GM20000 (cell line): ENCODE data around the gene RPS6KA4.
"Not testable (repeated sequence)": the region's sequence is repeated elsewhere in the genome, so short reads cannot be mapped to it uniquely, and the experiment has no call there.

Experiments used
- DNase-seq: peaks from one replicate; pipeline ENCODE4 v3.0.0; 2012; ENCODE audit warnings: low spot score
- CTCF ChIP-seq: IDR thresholded peaks from 2 replicates; pipeline ENCODE4 v1.5.1; 2012; ENCODE audit warnings: mild to moderate bottlenecking, control low read depth; ENCODE audit errors: extremely low read depth, missing control alignments

The RPS6KA4 gene

DNA sequence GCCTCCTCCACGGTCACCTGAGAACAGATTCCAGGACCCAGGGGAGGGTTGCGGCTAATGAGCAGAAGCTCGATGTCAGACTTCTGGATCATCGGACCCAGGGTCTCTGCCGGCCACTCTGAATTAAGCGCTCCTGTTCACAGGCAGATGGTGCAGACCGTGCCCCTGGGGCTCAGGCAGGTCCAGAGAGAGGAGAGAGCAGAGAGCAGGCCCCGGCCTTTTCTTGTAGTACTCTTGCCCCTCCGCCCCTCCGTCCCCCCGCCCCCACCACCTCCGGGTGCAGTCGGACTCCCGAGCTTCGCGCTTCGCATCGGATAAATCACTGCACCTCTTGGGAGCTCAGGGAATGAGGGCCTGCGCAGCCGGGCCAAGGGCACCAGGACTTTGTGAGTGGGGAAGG is 50.3 kb downstream of the RPS6KA4 start:
- no peak for DNase-seq

DNA sequence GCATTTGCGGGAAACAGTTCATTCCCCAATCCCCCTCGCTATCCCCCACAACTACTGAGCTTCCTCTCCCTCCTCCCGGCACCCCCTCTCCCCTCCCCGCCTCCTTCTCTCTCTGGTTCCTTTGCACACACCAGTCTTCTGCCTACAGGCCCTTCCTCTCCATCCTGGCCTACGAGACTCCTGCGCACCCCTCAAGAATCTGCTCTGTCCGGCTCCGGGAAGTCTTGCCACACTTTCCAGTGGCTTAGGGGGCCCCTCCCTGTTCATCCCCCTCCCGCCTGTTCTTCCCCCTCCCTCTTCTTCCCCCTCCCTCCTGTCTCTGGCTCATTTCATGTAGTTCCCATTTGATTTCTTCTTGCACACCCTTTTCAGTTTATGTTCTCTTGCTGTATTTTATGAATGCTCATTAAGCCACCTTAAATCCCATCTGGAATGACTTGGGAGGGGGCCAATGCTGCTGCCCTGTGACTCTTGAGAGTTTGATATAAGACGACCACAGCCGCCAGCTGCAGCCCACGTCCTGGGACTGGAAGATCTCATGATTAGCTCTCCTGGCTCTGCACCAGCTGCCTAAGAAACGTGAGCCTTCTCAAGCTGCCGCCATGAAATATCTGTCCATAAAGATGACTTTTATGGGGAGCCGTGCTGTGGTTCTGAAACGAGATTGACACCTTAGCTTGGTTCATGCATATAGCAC is 50.9 kb downstream of the RPS6KA4 start:
- DNase-seq: no peak
- no peak for TF ChIP-seq CTCF

More for the DNA sequence above, 50.3 kb downstream of the RPS6KA4 start:
- no peak for TF ChIP-seq CTCF

DNA sequence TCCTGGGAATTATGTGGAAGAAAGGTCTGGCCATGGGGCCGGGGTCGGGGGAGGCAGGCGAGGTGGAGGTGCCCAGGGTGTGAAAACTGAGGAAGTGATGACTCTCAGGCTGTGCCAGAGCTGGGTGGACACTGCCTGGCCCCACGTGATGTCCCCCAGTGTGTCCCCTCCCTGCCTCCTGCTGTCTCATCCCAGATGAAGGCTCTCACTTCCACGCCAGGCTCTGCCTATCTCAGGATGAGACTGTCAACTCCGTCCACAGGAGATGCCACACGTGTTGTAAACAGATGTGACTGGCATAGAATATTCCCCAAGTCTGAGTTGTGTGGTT is 51.4 kb downstream of the RPS6KA4 start:
- no peak for DNase-seq
- TF ChIP-seq CTCF: no peak

DNA sequence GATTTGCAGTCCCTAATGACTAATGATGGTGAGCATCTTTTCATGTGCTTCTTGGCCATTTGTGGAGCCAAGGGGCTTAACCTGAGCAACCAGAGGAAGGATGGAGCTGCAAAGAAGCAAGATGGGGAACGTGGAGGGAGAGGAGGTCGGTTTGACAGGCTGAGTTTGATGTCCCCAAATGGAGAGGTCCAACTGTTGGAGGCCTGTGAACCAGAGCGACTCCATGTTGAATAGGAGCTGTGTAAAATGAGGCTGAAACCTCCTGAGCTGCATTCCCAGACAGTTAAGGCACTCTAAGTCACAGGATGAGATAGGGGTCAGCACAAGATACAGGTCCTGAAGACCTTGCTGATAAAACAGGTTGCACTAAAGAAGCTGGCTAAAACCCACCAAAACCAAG is 54.5 kb downstream of the RPS6KA4 start:
- DNase-seq: no peak
- TF ChIP-seq CTCF: no peak

- no peak for TF ChIP-seq CTCF
- no peak for DNase-seq
Observed at GRCh38 chr11:64415286-64415685, 56.3 kb downstream of the RPS6KA4 start.

DNA sequence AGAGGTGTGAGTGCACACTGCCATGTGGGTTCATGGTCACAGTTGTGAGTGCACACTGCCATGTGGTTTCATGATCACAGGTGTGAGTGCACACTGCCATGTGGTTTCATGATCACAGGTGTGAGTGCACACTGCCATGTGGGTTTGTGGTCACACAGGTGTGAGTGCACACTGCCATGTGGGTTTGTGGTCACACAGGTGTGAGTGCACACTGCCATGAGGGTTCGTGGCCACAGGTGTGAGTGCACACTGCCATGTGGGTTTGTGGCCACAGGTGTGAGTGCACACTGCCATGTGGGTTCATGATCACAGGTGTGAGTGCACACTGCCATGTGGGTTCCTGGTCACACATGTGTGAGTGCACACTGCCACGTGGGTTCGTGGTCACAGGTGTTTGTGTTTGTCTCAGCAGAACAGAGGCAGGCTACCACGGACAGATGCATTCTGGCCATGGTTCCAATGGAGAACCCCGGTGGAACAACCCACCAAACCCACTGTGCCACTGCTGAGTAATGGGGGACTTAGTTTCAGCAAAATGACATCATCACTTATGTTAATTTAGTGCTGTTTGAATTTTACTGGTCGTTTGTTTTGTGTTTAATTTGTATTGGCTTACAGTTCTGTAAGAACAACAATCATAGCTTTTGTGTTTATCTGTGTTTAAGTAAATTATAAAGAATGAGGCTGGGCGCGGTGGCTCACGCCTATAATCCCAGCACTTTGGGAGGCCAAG is 57.2 kb downstream of the RPS6KA4 start:
- TF ChIP-seq CTCF: no peak
- no peak for DNase-seq

DNA sequence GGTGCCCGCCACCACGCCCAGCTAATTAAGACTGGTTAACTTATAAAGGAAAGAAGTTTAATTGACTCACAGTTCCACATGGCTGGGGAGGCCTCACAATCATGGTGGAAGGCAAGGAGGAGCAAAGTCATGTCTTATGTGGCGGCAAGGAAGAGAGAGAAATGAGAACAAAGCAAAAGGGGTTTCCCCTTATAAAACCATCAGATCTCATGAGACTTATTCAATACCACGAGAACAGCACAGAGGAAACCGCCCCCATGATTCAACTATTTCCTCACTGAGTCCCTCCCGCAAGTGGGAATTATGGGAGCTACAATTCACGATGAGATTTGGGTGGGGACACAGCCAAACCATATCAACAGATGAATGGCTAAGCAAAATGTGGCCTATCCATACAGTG is 59.3 kb downstream of the RPS6KA4 start:
- DNase-seq: not testable (repeated sequence)
